Stomach smooth muscle (tissue), 2 donors: ENCODE results near the gene CNOT10.
"Not testable (repeated sequence)": the region's sequence is repeated elsewhere in the genome, so short reads cannot be mapped to it uniquely, and the experiment has no call there.

Source experiments
- H3K27ac ChIP-seq: one replicate; pipeline ENCODE4 v1.7.0; 2013; ENCODE audit warnings: mild to moderate bottlenecking, low read length, inconsistent platforms
- H3K27me3 ChIP-seq, 2 donors: one replicate each; pipeline ENCODE4 v1.7.0; 2013; ENCODE audit warnings: low read length in 2 of 2; ENCODE audit not compliant: insufficient read depth in 2 of 2, control insufficient read depth in 1 of 2
- H3K36me3 ChIP-seq, 2 donors: one replicate each; pipeline ENCODE4 v1.7.0; 2013; ENCODE audit warnings: low read length in 2 of 2; ENCODE audit not compliant: control insufficient read depth in 2 of 2, insufficient read depth in 2 of 2
- H3K4me1 ChIP-seq: one replicate; pipeline ENCODE4 v1.7.0; 2013; ENCODE audit warnings: low read length; ENCODE audit not compliant: control insufficient read depth, insufficient read depth
- H3K4me3 ChIP-seq, 2 donors: one replicate each; pipeline ENCODE4 v1.7.0; 2013; ENCODE audit warnings: low read length in 2 of 2
- H3K9ac ChIP-seq, 2 donors: one replicate each; pipeline ENCODE4 v1.7.0; 2013; ENCODE audit warnings: low read length in 2 of 2, mild to moderate bottlenecking in 1 of 2
- H3K9me3 ChIP-seq, 2 donors: one replicate each; pipeline ENCODE4 v1.7.0; 2013; ENCODE audit warnings: low read length in 2 of 2; ENCODE audit not compliant: control insufficient read depth in 2 of 2
- donor health status: healthy.
- donor health status: Pancreatic carcinoma.

The CNOT10 gene, protein sequence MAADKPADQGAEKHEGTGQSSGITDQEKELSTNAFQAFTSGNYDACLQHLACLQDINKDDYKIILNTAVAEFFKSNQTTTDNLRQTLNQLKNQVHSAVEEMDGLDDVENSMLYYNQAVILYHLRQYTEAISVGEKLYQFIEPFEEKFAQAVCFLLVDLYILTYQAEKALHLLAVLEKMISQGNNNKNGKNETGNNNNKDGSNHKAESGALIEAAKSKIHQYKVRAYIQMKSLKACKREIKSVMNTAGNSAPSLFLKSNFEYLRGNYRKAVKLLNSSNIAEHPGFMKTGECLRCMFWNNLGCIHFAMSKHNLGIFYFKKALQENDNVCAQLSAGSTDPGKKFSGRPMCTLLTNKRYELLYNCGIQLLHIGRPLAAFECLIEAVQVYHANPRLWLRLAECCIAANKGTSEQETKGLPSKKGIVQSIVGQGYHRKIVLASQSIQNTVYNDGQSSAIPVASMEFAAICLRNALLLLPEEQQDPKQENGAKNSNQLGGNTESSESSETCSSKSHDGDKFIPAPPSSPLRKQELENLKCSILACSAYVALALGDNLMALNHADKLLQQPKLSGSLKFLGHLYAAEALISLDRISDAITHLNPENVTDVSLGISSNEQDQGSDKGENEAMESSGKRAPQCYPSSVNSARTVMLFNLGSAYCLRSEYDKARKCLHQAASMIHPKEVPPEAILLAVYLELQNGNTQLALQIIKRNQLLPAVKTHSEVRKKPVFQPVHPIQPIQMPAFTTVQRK

DNA sequence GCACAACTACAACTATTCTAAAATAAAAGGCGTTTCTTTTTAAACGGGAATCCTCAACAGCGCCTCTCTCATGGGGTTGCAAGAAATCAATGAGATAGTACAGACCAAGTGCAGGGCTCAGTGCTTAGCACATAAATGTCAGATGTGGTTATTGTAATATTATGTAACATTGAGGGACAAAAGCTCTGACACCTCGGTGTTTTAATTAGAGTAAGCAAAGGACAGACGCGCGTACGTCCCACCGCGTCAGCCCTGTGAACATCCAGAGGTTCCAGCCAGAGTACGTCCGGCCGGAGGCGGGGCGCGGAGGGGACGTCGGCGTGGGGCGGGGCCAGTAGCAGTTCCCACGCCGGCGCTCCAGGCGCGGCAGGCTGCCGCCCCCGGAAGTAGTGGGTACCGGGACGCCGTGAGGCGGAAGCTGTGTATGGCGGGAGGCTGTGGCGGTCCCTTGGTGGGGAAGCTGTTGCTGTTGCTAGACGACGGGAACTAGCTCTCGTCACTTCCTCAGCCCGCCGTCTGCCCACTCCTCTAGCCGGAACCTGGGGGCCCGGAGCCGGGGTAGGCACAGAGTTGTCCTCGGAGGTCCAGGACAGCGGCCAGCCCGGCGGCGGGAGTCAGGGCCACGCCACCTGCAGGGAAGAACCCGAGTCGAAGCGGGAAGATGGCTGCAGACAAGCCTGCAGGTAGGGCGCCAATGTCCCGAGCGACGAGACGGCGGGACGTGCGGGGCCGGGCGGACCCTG lies at the start of gene CNOT10:
Gene CNOT10, plus strand, starts transcription at position 389 of the 743 bp plus-strand sequence. Its CDS starts 273 bp downstream, at position 662.
- no peaks in the 10 kb centered on the region for H3K27me3 ChIP-seq
- peak within 1 kb of the TSS; percentile 69 for H3K27ac ChIP-seq
- H3K4me1 ChIP-seq = no peaks in the 10 kb centered on the region
- H3K9ac ChIP-seq = peak within 1 kb of the TSS; percentile 40 to 83
- H3K9me3 ChIP-seq = no peaks in the 10 kb centered on the region
- peak within 1 kb of the TSS; percentile 53 to 86 for H3K4me3 ChIP-seq
- H3K36me3 ChIP-seq = peaks cover 0 to 2% of the 10 kb centered on the region in 2 donors

DNA sequence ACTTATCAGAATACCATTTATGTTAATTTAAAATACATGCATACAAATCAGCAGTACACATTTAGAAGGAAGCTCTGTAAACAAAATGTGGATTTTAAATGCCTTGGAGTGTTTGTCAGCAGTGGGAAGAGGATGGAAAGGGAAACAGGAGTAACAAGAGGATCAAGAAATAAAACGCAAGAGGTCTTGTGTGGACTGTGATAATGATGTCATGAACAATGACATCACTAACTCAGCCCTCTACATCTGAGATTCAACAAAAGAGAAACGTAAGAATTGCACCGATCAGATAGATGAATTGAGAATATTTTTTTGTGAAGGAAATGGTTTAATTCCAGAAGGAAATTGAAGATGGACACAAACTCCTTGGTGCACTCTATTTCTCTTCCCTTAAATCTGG lies 44.0 kb upstream of the CNOT10 start:
- Histone ChIP-seq H3K4me1 (no peaks in the 10 kb centered on the region), H3K27me3 (peaks cover 0 to 2% of the 10 kb centered on the region in 2 donors), H3K4me3 (no peak overlapping the region), H3K27ac (no peak overlapping the region), H3K36me3 (no peaks in the 10 kb centered on the region), H3K9me3 (no peaks in the 10 kb centered on the region), H3K9ac (no peak overlapping the region)

DNA sequence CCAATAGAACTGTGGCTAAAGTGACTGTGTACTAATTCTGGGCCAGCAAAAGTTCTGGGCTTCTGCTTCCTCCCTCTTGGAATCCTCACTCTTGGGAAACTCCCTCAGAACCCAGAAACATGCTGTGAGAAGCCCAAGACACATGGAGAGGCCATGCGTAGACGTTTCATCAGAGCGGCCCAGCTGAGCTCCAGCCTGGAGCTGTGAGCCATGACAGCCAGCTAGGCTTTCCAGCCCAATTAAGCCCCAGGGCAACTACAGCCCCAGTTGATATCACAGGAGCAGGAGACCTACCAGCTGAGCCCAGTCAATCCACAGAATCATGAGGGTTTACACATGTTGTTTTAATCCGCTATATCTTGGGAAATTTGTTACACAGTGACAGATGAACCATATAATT lies 43.6 kb upstream of the CNOT10 start:
- Histone ChIP-seq H3K9ac (no peak overlapping the region), H3K36me3 (no peaks in the 10 kb centered on the region), H3K4me3 (no peak overlapping the region), H3K9me3 (no peaks in the 10 kb centered on the region), H3K4me1 (no peaks in the 10 kb centered on the region), H3K27me3 (peaks cover 0 to 2% of the 10 kb centered on the region in 2 donors), H3K27ac (no peak overlapping the region)

DNA sequence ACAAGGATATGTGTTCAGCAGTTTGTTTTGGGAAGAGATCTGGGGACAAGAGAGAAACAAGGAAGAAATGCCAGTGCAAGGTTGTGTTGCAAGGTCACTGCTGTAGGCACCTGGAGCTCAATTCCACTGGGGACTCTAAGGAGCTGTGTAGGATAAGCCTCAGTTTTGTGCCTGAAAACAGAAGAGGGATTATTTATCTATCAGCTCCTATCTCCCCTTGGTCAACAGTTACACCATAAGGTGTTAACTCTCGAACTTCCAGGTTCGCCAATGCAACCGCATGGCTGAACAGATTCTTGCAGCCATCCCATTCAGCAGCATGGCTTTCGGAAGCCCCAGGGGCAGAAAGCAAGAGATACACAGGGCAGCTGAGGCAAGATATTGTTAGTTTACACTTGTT lies 41.6 kb upstream of the CNOT10 start:
- no peaks in the 10 kb centered on the region for H3K36me3 ChIP-seq
- no peak overlapping the region for H3K27ac ChIP-seq
- no peaks in the 10 kb centered on the region for H3K4me1 ChIP-seq
- no peak overlapping the region for H3K9ac ChIP-seq
- no peaks in the 10 kb centered on the region for H3K9me3 ChIP-seq
- no peak overlapping the region for H3K4me3 ChIP-seq
- peaks cover 0 to 2% of the 10 kb centered on the region in 2 donors for H3K27me3 ChIP-seq

DNA sequence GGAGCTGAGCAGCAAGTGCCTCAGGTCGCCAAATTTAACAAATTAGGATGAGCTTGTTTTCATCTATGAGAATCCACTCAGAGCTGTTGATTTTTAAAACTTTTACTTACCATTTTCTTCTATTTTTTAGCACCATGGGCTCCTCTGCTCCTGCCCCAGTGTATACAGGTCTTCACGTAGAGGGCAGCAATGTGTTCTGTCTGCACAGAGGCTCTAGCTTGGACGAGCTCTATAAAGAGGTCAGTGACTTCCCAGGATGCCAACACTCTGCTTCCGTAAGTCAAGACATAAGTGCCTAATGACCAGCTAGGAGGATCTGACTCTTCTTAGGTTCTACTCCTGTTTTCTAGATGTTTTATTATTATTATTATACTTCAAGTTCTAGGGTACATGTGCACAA lies 41.2 kb upstream of the CNOT10 start:
- no peaks in the 10 kb centered on the region for H3K4me1 ChIP-seq
- H3K27me3 ChIP-seq = peaks cover 0 to 2% of the 10 kb centered on the region in 2 donors
- H3K9ac ChIP-seq = no peak overlapping the region
- no peak overlapping the region for H3K4me3 ChIP-seq
- no peak overlapping the region for H3K27ac ChIP-seq
- H3K9me3 ChIP-seq = no peaks in the 10 kb centered on the region
- no peaks in the 10 kb centered on the region for H3K36me3 ChIP-seq

DNA sequence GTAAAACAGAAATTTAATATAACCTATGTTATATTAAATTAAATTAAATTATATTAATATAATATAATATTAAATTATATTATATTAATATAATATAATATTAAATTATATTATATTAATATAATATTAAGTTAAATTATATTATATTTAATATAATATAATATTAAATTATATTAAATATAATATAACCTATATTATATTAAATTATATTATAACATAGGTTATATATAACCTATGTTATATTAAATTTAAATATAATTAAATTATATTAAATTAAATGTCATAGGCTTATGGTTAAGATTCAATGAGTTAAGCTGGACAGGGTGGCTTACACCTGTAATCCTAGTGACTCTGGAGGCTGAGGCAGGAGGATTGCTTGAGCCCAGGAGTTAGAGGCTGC lies 40.6 kb upstream of the CNOT10 start:
- Histone ChIP-seq H3K27ac (no peak overlapping the region), H3K36me3 (no peaks in the 10 kb centered on the region), H3K9me3 (no peaks in the 10 kb centered on the region), H3K9ac (no peak overlapping the region), H3K4me3 (no peak overlapping the region), H3K27me3 (peaks cover 0 to 2% of the 10 kb centered on the region in 2 donors), H3K4me1 (no peaks in the 10 kb centered on the region)

DNA sequence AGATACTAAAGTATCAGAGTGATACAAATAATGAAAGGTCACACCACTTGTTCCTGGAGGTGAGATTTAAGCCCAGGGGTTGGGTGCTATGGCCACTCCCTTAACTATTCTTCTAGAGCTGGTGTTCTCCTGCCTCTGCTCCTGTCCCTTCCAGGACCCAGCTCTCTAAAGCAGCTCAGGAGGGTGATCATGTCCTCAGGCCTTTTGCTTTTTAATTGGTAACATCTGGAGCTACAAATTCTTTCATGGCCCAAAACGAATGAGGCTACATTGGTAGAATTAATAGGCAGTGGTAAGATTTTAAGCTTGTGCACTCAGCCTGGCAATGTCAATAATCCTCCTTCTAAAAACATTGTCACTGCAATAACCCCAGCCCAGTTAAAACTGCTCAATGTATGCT lies 38.2 kb upstream of the CNOT10 start:
- no peak overlapping the region for H3K4me3 ChIP-seq
- no peak overlapping the region for H3K27ac ChIP-seq
- H3K9me3 ChIP-seq = no peaks in the 10 kb centered on the region
- H3K27me3 ChIP-seq = peaks cover 0 to 2% of the 10 kb centered on the region in 2 donors
- no peaks in the 10 kb centered on the region for H3K36me3 ChIP-seq
- no peaks in the 10 kb centered on the region for H3K4me1 ChIP-seq
- H3K9ac ChIP-seq = no peak overlapping the region

DNA sequence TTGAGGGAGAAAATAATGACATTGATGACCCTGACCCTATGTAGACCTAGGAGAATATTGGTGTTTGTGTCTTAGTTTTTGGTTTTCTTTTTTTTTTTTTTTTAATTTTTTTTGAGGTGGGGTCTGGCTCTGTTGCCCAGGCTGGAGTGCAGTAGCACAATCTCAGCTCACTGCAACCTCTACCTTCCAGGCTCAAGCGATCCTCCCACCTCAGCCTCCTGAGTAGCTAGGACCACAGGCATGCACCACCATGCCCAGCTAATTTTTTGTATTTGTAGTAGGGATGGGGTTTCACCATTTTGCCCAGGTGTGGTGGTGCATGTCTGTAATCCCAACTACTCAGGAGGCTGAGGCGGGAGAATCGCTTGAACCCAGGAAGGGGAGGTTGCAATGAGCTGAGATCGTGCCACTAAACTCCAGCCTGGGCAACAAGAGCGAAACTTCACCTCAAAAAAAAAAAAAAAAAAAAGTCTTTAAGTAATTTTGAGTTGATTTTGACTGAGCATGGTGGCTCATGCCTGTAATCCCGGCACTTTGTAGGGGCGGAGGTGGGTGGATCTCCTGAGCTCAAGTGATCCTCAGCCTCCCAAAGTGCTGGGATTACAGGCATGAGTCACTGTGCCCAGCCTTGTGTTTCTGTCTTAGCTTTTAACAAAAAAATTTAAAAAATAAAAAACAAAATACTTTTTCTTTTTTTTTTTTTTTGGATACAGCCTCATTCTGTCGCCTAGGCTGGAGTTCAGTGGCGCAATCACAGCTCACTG lies 32.5 kb upstream of the CNOT10 start:
- not testable (repeated sequence) for H3K4me1 ChIP-seq, H3K27ac ChIP-seq, H3K36me3 ChIP-seq

DNA sequence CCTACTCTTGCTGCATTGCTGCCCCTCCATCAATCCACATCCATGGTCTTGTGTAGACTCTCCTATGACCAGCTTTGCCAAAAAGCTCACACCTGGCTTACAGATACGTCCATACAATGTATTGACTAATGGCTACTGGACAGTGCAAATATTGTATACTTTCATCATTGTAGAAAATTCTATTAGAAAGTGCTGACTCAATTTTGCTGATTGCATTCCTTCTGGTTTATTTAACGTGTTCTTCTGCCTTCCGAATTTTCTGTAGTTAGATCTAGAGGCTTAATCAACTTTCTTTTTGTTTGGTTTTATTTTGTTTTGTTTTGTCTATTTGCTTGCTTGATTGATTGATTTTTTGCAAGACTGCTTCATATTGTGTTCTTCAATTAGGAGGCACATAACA lies 29.8 kb upstream of the CNOT10 start:
- no peak overlapping the region for H3K9ac ChIP-seq
- no peaks in the 10 kb centered on the region for H3K36me3 ChIP-seq

More for the DNA sequence above, 32.5 kb upstream of the CNOT10 start:
- not testable (repeated sequence) for H3K9ac ChIP-seq, H3K9me3 ChIP-seq, H3K4me3 ChIP-seq, H3K27me3 ChIP-seq

DNA sequence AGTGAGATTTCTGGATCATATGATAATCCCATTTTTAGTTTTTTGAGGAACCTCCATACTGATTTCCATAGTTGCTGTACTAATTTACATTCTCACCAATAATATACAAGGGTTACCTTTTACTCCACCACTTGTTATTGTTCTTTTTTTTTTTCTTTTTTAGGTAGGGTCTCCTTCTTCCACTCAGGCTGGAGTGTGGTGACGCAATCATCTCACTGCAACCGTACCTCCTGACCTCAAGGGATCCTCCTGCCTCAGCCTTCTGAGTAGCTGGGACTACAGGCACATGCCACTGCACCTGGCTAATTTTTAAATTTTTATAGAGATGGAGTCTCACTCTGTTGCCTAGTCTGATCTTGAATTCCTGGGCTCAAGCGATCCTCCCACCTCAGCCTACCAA lies 24.4 kb upstream of the CNOT10 start:
- H3K4me1 ChIP-seq = no peaks in the 10 kb centered on the region
- no peak overlapping the region for H3K4me3 ChIP-seq
- H3K27ac ChIP-seq = no peak overlapping the region
- no peak overlapping the region for H3K9ac ChIP-seq
- peaks cover 0 to 2% of the 10 kb centered on the region in 2 donors for H3K27me3 ChIP-seq
- H3K9me3 ChIP-seq = no peaks in the 10 kb centered on the region
- H3K36me3 ChIP-seq = no peaks in the 10 kb centered on the region

More for the DNA sequence above, 29.8 kb upstream of the CNOT10 start:
- H3K4me3 ChIP-seq = no peak overlapping the region
- H3K27ac ChIP-seq = no peak overlapping the region
- peaks cover 0 to 2% of the 10 kb centered on the region in 2 donors for H3K27me3 ChIP-seq
- no peaks in the 10 kb centered on the region for H3K9me3 ChIP-seq
- no peaks in the 10 kb centered on the region for H3K4me1 ChIP-seq
